Tibial artery (tissue), 4 donors: Measurements from ENCODE around the gene PKDCC.

Experiments used
- DNase-seq, 2 donors: peaks; one replicate each; pipeline ENCODE4 v3.0.0-alpha.2; 2019
- H3K27ac ChIP-seq, 2 donors: fragments of 200-600 bp; sonication (generic) in 1 of 2; 1 replicate in 1 of 2; 2 replicates in 1 of 2; pipeline ENCODE4 v1.5.1; 2018 to 2019; ENCODE audit warnings: mild to moderate bottlenecking in 1 of 2
- H3K27me3 ChIP-seq, 2 donors: fragments of 200-600 bp; sonication (generic) in 1 of 2; one replicate each; pipeline versions ENCODE4 v1.5.1 to v1.6.0; 2016 to 2019
- H3K36me3 ChIP-seq, 3 donors: fragments of 200-600 bp; sonication (generic) in 2 of 3; one replicate each; pipeline ENCODE4 v1.5.1; 2016 to 2019; ENCODE audit warnings: mild to moderate bottlenecking in 2 of 3
- H3K4me1 ChIP-seq, 4 donors: fragments of 200-600 bp; sonication (generic) in 2 of 4; 1 replicate in 3 of 4; 2 replicates in 1 of 4; pipeline ENCODE4 v1.5.1; 2016 to 2019
- H3K4me3 ChIP-seq, 2 donors: fragments of 200-600 bp; sonication (generic) in 1 of 2; 1 replicate in 1 of 2; 2 replicates in 1 of 2; pipeline ENCODE4 v1.5.1; 2018 to 2019; ENCODE audit warnings: mild to moderate bottlenecking in 2 of 2
- H3K9me3 ChIP-seq, 3 donors: fragments of 200-600 bp; sonication (generic) in 1 of 3; one replicate each; pipeline ENCODE4 v1.5.1; 2016 to 2019
- intact Hi-C: fragments of 100-400 bp; cut with DNase I; formaldehyde crosslinking; loops from one replicate; pipeline ENCODE4 v1.15.0; 2023; ENCODE audit warnings: low total_unique reads
- TF ChIP-seq, protein P1 (sequence below), 2 experiments: fragments of 200-600 bp in 1 of 2; fragments of 450-650 bp in 1 of 2; IDR thresholded peaks; one replicate each; pipeline ENCODE4 v1.5.1; 2017 to 2019; ENCODE audit warnings: antibody characterized with exemption in 2 of 2, mild to moderate bottlenecking in 1 of 2, moderate library complexity in 1 of 2

PKDCC gene

DNA sequence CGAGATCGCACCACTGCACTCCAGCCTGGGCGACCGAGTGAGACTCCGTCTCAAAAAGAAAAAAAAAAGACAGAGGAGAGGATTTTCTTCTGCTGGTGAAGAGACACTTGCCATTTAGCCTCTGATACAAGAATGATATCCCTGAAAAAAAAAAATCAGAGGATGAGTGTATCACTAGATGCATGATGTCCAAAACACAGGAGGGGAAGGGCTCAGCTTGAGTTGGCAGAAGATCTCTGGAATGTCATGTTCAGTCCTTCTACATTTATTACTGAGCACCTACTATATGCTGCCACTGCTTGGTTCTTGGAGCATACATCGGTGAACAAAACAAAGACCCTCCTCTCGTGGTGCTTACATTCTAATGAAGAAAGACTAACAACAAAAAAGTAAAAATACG lies 10.9 kb upstream of the PKDCC start:
- intact Hi-C loops = no loop called here

DNA sequence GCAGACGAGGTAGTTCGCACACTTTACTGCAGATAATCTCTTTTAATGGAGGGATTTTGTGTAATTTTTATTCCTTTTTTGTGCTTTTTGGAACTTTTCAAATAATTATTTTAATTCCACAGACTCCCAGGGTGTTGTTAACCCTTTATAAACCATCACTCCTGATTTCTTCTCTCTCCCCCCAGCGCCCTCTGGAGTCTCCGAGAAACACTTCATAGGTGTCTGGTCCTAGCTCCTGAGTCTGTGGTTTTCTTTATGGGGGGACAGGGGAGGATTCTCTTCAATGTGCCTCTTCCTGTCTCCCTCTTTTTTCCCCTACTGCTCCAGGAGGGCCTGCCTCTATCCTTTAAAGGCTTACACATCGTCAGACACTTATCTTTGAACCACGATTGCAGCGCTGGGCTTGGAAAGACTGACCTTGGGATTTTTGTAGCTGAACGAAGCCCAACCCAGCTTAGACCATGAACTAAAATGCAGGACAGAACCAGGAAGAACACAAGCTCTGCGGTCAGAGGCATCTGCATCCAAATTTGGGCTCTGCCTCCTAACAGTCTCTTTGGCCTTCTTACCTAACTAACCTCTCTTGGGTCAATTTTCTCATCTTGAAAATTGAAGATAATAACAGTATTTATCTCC lies 7.1 kb upstream of the PKDCC start:
- Histone ChIP-seq H3K36me3 (no peaks in the 10 kb centered on the region), H3K4me1 (peaks cover 0 to 9% (median 4%) of the 10 kb centered on the region in 4 donors), H3K27me3 (no peaks in the 10 kb centered on the region), H3K27ac (no peak overlapping the region), H3K4me3 (no peak overlapping the region), H3K9me3 (no peaks in the 10 kb centered on the region)
- no peak for DNase-seq
- TF ChIP-seq, protein P1, sequence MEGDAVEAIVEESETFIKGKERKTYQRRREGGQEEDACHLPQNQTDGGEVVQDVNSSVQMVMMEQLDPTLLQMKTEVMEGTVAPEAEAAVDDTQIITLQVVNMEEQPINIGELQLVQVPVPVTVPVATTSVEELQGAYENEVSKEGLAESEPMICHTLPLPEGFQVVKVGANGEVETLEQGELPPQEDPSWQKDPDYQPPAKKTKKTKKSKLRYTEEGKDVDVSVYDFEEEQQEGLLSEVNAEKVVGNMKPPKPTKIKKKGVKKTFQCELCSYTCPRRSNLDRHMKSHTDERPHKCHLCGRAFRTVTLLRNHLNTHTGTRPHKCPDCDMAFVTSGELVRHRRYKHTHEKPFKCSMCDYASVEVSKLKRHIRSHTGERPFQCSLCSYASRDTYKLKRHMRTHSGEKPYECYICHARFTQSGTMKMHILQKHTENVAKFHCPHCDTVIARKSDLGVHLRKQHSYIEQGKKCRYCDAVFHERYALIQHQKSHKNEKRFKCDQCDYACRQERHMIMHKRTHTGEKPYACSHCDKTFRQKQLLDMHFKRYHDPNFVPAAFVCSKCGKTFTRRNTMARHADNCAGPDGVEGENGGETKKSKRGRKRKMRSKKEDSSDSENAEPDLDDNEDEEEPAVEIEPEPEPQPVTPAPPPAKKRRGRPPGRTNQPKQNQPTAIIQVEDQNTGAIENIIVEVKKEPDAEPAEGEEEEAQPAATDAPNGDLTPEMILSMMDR (IDR thresholded peaks at IDR 0.05) = no peak
- intact Hi-C loops = loop anchor here (10.0 kb wide), 1 partner anchor 46 kb away; no protein-coding TSS in a partner anchor

More for the DNA sequence above, 10.9 kb upstream of the PKDCC start:
- DNase-seq = no peak
- TF ChIP-seq, protein P1 (IDR thresholded peaks at IDR 0.05) = no peak
- Histone ChIP-seq H3K4me3 (no peak overlapping the region), H3K27me3 (no peaks in the 10 kb centered on the region), H3K9me3 (no peaks in the 10 kb centered on the region), H3K27ac (no peak overlapping the region), H3K4me1 (no peaks in the 10 kb centered on the region), H3K36me3 (no peaks in the 10 kb centered on the region)

DNA sequence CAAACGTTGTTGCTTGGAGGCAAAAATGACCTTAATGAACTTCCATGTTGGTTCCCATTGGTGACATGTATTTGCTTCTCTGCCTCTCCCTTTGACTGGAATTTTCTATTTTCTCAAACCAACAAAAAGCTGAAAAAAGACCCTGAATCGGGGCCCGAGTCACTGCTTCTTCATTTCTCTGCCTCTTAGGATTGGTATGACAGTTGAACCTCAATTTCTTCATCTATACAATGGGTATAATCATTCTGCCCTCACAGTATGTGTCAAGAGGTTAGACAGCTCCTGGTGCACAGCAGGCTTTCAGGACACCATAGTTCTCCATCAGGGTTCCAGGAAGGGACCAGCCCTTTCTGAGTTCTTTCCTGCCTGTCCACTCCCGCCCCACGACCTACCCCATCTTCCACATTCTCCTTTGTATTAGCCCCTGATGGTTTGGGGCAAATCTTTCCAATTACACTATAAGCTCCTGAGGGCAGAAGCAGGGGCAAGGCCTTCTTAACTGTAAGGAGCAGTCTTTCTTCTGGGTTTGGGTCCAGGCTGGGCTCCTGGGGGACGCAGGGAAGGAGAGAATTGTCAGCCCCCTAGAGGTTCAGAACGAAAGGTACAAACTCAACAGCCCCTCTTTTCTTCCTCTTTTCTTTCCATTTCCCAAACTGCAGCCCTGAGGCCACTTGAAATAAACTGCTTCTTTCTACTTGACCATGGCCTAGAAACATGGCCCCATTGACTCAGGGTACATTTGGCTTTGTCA lies 6.3 kb upstream of the PKDCC start:
- H3K36me3 ChIP-seq = no peaks in the 10 kb centered on the region
- intact Hi-C loops = loop anchor here (10.0 kb wide), 1 partner anchor 47 kb away; no protein-coding TSS in a partner anchor
- TF ChIP-seq, protein P1 (IDR thresholded peaks at IDR 0.05) = no peak

DNA sequence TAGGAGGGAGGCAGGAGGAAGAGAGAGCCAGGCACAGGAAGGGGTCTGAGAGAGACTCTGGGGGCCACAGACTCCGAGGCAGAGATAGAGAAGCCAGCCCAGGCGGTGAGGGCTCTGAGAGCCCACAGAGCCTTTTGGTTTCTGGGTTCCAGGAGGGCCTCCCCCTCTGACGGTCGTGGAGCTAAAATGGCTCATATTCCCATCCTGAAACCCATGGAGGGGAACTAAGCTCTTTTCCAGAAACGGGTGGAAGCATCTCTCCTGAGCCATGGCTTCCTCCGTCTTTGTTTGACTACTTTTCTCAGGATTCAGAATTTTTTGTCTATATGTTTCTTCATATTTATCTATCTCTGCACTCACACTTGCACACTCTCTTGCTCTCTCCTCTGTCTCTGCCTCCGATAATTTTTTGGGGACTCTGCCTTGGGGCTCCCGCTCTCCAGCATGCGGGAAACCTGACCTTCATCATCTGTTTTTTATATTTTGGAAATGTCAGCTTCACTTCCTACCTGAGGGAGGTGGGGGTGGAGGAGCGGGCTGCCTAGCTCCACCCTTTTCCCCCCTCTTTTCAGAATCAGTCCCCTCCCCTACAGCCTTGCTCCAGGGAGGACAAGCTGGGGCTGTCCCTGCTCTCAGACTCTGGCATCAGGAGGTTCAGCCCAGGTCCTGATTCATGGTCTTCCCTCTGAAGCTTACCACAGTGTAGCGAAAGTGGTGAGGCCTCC lies 5.0 kb upstream of the PKDCC start:
- Histone ChIP-seq H3K4me3 (no peak overlapping the region), H3K27ac (no peak overlapping the region), H3K4me1 (peaks cover 0 to 23% (median 19%) of the 10 kb centered on the region in 4 donors), H3K9me3 (no peaks in the 10 kb centered on the region), H3K36me3 (no peaks in the 10 kb centered on the region), H3K27me3 (no peaks in the 10 kb centered on the region)
- TF ChIP-seq, protein P1 (IDR thresholded peaks at IDR 0.05) = no peak
- intact Hi-C loops = loop anchor here (10.0 kb wide), 1 partner anchor 48 kb away; no protein-coding TSS in a partner anchor
- DNase-seq = no peak

More for the DNA sequence above, 6.3 kb upstream of the PKDCC start:
- Histone ChIP-seq H3K4me3 (no peak overlapping the region), H3K9me3 (no peaks in the 10 kb centered on the region), H3K27me3 (no peaks in the 10 kb centered on the region), H3K27ac (no peak overlapping the region), H3K4me1 (peaks cover 0 to 17% (median 12%) of the 10 kb centered on the region in 4 donors)
- DNase-seq = no peak

DNA sequence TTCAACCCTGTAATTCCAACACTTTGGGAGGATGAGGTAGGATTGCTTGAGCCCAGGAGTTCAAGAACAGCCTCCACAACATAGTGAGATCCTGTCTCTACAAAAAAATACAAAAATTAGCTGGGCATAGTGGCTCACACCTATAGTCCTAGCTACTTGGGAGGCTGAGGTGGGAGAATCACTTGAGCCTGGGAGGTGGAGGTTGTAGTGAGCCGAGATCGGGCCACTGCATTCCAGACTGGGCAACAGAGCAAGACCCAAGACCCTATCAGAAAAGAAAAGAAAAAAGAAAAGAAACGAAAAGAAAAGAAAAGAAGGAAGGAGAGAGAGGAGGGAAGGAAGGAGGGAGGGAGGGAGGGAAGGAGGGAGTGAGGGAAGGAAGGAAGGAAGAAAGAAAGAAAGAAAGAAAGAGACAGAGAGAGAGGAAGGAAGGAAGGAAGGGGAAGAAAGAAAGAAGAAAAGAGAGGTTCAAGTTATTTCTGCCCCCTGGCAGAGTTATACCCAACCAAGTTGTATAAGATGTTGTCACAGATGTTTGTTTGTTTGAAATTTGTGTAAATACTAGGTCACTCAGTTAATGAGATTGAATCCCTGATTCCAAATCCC lies 3.9 kb upstream of the PKDCC start:
- Histone ChIP-seq H3K27me3 (no peaks in the 10 kb centered on the region), H3K36me3 (no peaks in the 10 kb centered on the region), H3K27ac (no peak overlapping the region), H3K4me1 (peaks cover 0 to 23% (median 19%) of the 10 kb centered on the region in 4 donors), H3K4me3 (no peak overlapping the region), H3K9me3 (no peaks in the 10 kb centered on the region)
- DNase-seq = no peak
- TF ChIP-seq, protein P1 (IDR thresholded peaks at IDR 0.05) = no peak
- intact Hi-C loops = loop anchor here (10.0 kb wide), 1 partner anchor 49 kb away; no protein-coding TSS in a partner anchor
